ENCODE results near the gene ERGIC2.
"Not testable (repeated sequence)": the region's sequence is repeated elsewhere in the genome, so short reads cannot be mapped to it uniquely, and the experiment has no call there.

ERGIC2 gene

DNA sequence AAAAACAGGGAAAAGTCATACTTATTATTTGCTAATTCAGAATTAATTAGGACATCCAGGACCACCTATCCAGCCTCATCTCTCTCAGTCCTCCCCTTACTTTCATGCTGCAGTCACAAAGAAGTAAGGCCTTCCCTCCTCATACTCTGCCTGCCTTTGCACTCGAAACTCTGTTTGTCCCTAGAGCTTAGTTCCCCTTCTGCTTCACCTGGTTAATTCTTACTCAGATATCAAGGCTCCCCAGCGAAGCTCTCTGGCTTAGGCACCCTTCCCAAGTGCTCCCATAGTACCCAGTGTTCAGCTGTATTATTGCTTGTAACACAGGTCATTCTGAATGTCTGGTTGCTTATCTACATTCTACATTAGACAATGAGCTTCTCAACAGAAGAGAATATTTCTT is 81.3 kb downstream of the ERGIC2 start:
- no peak for DNase-seq (ENCODE audit: low spot score)

DNA sequence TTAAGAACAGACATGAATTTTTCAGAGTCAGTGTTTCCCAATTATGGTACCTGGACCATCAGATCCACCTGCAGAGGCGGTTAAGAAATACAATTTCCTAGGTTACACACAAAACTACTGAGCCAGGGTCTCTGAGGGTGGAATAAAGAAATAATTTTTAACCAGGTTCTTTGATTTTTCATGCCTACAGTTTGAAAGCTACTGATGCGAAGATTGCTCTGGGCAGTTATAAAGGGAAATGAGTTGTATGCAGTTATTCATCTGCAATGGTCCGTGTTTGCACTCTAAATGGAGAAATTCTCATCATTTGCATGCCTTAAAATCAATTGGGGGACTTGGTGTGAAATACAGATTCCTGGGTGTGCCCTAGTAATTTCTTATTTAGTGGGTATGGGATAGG is 89.7 kb downstream of the ERGIC2 start:
- DNase-seq (ENCODE audit: low spot score) = no peak

DNA sequence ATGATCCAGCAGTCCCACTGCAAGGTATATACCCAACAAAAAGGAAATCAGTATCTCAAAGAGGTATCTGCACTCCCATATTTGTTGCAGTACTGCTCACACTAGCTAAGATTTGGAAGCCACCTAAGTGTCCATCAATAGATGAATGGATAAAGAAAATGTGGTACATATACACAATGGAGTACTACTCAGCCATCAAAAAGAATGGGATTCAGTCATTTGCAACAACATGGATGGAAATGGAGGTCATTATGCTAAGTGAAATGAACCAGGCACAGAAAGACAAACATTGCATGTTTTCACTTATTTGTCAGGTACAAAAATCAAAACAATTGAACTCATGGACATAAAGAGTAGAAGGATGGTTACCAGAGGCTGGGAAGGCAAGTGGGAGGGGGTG is 90.5 kb downstream of the ERGIC2 start:
- DNase-seq (ENCODE audit: low spot score) = not testable (repeated sequence)

DNA sequence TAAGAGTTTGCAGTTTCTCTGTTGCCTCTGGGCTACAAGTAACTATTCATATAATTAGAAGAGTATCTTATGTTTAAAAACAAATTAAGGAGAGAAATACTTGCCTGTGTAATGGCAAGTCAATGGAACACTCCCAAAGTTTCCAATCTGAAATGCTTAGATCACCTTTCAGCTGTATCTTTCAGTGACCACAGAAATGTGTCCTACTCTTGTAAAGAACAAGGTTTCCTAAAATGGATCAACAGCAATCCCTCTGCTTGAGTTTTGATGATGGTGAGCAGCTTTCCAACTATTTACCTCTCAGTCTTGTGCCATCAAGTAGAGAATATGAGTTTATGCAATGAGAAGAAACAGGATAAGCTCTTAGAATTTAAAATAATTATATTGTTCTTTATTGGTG is 92.9 kb downstream of the ERGIC2 start:
- no peak for DNase-seq (ENCODE audit: low spot score)

DNA sequence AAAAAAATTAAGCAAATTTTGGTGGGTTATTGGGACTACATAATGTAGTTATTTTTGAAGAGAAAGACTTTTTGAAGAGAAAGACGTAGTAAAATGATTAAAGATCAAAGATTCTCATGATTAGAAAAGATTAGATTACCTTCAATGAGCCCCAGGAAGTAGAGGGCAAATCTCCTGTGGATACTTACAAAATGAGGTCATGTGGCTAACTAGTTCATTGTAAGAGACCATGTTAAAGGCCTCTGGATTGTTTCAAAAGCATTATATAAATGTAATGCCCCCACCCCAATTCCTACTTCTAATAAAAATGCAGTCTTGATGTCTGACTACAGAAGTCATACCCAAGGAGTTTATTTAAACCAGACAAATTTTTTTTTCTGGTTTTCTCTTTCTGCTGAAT is 93.3 kb downstream of the ERGIC2 start:
- no peak for DNase-seq (ENCODE audit: low spot score)

Measured in hepatic stellate cell (primary cell).